GM21825 (cell line): ENCODE measurements around the gene SIN3B.
"Not testable (repeated sequence)": the region's sequence is repeated elsewhere in the genome, so short reads cannot be mapped to it uniquely, and the experiment has no call there.

Experiments
- ATAC-seq: cut with Tn5 transposase; IDR thresholded peaks from one replicate; pipeline ENCODE4 v1.9.1; 2021; ENCODE audit warnings: mild to moderate bottlenecking, moderate library complexity; ENCODE audit not compliant: unreplicated experiment

Gene SIN3B, protein sequence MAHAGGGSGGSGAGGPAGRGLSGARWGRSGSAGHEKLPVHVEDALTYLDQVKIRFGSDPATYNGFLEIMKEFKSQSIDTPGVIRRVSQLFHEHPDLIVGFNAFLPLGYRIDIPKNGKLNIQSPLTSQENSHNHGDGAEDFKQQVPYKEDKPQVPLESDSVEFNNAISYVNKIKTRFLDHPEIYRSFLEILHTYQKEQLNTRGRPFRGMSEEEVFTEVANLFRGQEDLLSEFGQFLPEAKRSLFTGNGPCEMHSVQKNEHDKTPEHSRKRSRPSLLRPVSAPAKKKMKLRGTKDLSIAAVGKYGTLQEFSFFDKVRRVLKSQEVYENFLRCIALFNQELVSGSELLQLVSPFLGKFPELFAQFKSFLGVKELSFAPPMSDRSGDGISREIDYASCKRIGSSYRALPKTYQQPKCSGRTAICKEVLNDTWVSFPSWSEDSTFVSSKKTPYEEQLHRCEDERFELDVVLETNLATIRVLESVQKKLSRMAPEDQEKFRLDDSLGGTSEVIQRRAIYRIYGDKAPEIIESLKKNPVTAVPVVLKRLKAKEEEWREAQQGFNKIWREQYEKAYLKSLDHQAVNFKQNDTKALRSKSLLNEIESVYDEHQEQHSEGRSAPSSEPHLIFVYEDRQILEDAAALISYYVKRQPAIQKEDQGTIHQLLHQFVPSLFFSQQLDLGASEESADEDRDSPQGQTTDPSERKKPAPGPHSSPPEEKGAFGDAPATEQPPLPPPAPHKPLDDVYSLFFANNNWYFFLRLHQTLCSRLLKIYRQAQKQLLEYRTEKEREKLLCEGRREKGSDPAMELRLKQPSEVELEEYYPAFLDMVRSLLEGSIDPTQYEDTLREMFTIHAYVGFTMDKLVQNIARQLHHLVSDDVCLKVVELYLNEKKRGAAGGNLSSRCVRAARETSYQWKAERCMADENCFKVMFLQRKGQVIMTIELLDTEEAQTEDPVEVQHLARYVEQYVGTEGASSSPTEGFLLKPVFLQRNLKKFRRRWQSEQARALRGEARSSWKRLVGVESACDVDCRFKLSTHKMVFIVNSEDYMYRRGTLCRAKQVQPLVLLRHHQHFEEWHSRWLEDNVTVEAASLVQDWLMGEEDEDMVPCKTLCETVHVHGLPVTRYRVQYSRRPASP

DNA sequence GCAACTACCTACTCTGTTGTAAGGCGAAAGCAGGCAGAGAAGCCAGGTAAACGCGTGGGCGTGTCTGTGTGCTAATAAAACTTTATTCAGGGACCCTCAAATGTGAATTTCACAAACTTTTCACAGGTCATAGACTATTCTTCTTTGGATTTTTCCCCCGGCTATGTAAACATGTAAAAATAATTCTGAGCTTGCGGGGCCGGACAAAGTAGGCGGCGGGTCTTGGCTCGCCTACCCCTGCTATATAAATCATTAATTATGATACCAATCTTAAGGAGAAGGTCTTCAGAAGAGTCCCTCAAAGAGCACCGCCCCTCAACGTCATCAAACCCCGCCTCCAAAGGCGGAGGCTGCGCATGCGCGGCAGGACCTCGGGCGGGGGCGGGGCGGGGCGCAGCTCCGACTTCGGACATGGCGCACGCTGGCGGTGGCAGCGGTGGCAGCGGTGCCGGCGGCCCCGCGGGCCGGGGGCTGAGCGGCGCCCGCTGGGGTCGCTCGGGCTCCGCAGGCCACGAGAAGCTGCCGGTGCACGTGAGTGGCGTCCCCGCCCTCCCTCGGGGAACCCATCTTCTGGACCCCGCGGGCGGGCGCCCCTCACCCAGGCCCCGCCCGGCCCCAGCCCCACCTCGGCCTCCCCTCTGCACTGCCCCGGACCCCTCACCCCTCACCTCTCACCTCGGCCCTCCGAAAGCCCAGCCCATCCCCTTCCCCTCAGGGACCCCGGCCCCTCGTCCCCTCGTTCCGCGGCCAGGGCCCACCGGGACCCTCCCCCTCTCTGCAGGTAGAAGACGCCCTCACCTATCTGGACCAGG lies at the start of gene SIN3B:
Gene SIN3B (plus strand): TSS at position 389 of the 812 bp plus-strand sequence. CDS start 23 bp downstream, at position 412.
- ATAC-seq: peak; percentile 50

DNA sequence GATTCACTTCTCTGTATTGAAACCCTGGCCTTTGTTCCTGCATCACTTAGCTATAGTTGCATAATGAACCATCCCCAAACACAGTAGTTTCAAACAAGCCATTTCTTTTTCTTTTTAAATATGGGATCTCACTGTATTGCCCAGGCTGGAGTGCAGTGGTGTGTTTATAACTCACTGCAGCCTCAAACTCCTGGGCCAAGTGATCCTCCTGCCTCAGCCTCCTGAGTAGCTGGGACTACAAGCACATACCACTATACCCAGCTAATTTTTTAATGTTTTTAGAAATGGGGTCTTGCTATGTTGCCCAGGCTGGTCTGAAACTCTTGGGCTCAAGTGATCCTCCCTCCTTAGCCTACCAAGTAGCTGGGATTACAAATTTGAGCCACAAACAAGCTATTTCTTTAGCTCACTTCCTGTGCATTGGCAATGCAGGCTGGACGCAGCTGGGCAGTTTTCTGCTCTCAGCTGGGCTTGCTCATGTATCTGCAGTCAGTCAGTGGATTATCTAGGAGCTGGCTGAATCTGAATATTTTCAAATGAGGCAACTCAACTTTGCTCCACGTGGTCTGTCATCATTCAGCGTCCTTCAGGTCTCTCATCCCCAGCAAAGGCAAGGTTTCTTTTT lies 49.5 kb upstream of the SIN3B start:
- no peak for ATAC-seq

DNA sequence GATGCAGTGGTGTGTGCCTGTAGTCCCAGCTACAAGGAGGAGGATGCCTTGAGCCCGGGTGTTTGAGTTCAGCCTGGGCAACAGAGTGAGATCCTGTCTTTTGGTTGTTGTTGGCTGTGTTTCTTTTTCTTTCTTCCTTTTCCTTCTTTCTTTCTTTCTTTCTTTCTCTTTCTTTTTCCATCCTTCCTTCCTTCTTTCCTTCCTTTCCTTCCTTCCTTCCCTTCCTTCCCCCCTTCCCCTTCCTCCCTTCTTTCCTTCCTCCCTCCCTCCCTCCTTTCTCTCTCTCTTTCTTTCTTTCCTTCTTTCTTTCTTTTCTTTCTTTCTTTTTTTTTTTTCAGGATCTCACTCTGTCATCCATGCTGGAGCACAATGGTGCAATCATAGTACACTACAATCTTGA lies 46.5 kb upstream of the SIN3B start:
- no peak for ATAC-seq

DNA sequence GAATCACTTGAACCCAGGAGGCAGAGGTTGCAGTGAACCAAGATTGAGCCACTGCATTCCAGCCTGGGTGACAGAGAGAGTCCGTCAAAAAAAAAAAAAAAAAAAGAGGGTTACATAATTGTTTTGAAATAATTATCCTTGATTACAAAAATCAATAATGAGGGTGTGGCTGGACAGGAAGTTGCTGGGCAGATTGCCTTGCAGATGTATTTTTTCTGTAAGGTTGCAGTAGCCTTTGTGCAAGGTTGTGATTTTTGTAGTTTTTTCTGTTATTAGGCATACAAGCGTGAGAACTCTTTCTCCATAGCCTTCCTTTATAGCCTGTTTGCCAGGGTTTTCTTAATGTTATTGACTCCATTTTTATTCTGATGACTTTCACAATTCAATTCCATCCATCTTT lies 40.7 kb upstream of the SIN3B start:
- no peak for ATAC-seq

DNA sequence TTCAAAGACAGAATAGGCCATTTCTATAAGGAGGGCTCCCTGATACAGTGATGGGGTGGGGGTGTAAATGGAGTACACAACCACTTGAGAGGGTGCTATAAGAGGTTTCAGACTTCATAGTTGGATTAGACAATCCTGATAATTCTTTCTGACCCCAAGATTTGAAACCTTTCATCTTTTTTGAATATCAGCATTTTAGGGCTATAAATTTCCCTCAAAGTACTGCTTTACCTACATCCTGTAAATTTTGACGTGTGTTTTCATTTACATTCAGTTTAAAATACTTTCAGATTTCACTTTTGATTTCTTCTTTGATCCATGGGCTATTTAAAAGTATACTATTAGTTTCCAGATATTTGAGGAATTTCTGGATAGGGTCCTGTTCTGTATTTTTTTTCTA lies 40.0 kb upstream of the SIN3B start:
- no peak for ATAC-seq

DNA sequence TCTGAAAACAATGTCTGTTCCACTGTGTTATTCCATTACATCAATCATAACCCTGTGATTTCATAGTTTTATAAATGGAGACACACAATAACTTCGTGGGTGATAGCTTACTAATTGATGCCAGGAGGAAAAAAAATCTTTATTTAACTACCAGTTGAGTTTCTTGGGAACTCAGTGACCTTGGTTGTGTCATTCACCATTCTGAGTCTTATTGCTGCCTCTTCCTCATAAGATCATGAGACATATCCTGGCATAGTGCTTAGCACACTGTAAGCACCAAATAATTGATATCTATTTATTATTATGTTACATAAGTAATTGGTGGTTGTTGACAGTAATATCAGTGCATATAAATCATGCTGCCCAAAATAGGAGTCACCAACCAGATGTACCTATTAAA lies 39.1 kb upstream of the SIN3B start:
- no peak for ATAC-seq

DNA sequence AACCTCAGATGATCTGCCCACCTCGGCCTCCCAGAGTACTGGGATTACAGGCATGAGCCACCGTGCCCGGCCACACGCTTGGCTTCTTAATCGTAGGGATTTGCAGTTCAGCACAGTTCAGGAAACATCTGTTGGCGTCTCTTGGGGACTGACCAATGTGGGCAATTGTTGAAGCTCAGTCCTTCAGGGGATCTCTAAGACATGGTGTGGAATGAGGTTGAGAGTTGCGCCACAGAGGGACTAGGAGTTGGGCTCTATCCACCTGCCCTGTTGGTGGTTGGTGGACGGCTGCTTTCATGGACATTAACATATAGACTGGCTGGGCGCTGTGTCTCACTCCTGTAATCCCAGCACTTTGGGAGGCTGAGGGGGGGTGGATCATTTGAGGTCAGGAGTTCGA lies 37.3 kb upstream of the SIN3B start:
- no peak for ATAC-seq

DNA sequence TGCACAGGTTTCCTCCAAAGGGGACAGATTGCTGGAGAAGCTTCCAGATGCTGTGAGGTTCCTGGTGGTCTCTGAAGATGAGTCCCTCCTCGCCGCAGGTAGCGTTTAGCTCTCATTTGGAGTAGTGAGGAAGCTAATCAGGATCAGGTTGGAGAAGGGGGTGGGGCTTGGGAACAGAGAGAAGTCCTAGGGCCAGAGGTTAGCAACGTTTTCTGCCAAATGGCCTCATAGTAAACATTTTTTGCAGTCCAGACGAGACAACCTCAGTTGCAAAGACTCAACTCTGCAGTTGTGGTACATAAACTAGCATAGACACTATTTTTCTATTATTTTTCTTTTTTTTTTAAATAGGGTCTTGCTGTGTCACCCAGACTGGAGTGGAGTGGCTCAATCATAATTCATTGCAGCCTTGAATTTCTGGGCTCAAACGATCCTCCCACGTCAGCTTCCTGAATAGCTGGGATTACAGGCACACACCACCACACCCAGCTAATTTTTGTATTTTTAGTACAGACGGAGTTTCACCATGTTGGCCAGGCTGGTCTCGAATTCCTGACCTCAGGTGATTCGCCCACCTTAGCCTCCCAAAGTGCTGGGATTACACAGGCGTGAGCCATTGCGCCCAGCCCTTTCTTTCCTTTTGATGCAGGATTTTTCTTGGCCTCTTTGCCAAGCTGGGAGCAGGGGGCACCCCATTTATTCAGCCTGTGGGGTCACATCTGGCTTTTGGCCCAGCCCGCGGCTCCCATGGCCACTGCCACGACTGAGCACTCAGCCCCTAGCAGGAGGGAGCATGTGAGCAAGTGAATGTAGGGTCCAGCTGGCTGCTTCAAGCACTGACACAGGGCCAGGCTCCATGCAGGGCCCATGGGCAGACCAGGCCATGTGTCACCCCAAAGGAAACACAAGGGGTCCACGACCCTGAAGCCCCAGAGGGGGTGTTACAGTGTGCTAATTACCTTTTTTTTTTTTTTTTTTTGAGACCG lies 34.4 kb upstream of the SIN3B start:
- no peak for ATAC-seq

DNA sequence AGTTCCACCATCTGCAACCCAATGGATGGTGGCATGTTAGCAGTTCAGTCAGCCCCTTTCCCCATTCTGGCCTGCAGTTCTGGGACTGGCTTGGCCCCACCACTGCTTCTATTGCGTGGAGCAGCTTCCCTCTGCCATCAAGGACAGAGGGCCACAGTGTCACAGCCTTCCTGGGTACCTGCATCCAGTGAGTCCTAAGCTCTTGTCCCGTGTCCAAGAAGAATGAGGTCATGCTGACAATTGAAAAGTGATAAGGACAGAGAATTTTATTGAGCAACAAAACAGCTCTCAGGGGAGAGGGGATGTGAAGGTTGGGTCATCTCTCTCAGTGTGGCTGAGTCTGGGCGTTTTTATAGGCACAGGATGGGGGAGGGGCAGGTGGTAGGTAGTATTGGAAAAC lies 33.5 kb upstream of the SIN3B start:
- no peak for ATAC-seq

DNA sequence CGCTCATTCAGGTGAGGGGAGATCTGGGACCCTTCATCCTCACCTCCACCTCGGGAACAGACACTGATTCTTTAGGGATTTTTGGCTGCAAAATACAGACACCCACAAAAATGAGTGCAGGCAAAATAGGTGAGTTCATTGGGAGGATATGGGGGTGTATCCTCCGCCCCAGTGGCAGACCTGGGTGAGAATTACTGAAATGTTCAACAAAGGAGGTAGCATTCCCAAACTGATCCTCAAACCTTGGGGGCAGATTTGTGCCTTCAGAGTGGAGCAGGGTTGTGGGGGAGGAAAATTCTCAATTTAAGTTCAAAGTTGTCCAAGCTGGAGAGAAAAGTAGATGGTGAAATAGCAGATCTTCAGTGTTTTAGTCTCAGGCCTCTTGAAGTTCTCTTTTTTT lies 31.3 kb upstream of the SIN3B start:
- no peak for ATAC-seq

DNA sequence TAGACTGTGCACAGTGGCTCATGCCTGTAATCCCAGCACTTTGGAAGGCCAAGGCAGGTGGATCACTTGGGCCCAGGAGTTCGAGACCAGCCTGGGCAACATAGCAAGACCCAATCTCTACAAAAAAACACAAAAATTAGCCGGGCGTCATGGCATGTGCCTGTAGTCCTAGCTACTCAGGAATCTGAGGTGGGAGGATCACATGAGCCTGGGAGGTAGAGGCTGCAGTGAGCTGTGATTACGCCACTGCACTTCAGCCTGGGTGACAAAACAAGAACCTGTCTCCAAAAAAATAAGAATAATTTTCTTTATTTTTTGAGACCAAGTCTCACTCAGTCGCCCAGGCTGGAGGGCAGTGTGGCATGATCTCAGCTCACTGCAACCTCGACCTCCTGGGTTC lies 30.9 kb upstream of the SIN3B start:
- ATAC-seq: not testable (repeated sequence)

DNA sequence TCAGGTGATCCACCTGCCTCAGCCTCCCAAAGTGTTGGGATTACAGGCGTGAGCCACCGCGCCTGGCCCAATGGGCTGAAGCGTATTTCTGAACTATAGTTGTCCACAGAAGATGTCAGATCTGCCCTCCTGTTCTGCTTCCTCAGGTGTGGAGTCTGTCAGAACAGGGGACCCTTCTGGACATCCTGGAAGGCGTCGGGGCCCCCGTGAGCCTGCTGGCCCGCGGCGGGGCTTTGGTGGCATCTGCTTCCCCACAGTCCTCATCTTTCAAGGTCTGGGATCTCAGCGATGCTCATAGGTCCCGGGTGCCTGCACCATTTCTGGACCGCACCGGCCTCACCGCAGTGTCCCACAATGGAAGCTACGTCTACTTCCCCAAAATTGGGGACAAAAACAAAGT lies 29.5 kb upstream of the SIN3B start:
- ATAC-seq: no peak

DNA sequence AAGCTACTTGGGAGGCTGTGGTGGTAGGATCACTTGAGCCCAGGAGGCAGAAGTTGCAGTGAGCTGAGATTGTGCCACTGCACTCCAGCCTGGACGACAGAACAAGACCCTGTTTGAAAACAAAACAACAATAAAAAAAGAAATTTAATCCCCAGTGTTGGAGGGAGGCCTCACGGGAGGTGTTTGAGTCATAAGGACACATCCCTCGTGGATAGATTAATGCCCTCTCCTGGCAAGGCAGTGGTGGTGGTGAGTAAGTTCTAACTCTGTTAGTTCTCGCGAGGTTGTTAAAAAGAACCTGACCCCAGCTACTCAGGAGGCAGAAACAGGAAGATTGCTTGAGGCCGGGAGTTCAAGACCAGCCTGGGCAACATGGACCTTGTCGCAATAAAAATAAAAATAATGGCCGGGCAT lies 27.6 kb upstream of the SIN3B start:
- ATAC-seq: no peak

DNA sequence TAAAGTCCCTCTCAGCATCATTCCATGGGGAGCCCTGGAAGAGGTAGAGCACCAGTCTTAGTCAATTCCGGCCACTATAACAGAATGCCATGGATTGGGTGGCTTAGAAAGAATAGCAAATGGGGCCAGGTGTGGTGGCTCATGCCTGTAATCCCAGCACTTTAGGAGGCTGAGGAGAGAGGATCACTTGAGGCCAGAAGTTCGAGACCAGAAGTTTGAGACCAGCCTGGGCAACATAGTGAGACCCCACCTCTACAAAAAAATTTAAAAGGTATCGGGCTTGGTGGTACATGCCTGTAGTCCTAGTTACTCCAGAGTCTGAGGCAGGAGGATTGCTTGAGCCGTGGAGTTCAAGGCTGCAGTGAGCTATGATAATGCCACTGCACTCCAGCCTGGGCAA lies 25.0 kb upstream of the SIN3B start:
- ATAC-seq: no peak

DNA sequence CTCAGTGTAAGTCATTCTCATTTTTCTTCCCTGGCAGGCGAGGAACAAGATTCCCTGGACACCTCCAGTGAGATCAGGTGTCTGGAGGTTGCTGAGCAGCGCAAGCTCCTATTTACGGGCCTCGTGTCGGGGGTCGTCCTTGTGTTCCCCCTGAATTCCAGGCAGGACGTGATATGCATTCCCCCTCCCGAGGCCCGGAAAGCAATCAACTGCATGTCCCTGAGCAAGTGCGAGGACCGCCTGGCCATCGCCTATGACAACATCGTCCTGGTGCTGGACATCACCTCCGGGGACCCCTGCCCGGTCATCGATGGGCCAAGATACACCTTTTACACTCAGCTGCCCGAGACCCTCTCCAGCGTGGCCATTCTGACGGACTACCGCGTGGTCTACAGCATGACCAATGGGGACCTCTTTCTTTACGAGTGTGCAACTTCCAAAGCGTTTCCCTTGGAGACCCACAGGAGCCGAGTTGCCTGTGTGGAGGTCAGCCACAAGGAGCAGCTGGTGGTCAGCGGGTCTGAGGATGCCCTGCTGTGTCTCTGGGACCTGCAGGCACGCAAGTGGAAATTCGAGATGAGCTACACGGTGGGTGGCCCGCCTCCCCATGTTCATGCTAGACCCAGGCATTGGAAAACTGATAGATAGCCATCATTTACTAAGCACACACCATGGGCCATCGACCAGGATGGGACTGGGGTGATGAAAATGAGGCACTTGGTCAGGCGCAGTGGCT lies 21.5 kb upstream of the SIN3B start:
- ATAC-seq: no peak

DNA sequence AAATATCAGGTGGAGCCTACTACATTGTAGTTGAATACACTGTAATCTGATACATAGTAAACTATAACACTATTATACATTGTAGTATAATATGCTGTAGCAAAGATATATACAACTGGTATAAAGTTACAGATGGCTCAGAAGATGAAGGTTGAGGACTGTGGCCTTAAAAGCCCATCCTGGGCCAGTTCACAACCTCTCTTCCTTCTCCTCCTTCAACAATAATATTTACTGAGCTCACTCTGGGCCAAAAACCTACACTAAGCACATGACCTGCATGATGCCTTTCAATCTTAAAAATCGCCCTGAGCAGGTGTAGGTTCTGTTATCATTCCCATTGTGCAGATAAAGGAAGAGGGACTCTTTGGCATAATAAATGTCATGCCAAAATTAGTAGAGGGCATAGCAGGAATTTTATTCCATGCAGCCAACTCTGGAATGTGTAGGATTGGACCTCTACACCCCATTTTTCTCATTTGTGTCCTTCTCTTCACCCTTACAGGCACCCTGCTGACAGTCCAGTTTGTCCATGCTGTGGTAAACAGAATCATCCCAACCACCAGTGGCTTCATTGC lies 14.6 kb upstream of the SIN3B start:
- no peak for ATAC-seq

DNA sequence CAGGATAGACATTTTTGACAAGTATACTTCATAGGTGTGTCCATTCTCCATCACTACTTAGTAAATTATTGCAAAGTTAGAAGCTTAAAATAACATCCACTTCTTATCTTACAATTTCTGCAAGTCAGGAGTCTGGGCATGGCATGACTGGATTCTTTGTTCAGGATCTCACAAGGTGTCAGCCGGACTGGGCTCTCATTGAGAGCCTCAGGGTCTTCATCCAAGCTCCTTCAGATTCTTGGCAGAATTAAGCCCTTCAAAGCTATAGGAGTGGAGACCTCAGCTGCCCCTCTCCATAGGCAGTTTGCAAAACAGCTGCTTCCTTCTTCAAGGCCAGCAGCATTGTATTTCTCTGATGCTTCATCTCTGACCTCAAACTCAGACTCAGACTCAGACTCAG lies 9.1 kb upstream of the SIN3B start:
- ATAC-seq: no peak

DNA sequence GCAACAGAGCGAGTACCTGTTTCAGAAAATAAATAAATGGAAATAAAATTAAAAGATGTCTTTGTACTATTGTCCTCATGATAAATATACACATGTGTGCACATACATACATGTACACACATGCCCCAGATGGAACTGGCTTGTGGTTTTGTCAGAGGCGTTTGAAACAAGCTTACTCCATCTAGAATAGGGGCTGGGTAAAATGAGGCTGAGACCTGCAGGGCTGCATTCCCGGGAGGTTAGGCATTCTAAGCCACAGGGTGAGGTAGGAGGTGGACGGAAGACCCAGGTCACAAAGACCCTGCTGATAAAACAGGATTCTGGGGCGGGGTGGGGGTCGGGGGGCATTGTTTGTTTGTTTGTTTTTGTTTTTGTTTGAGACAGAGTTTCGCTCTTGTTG lies 8.1 kb upstream of the SIN3B start:
- no peak for ATAC-seq
